CD4-positive, alpha-beta T cell treated with Interleukin-21 for 1 hour (primary cell): ENCODE data around the gene UROS.

Experiments
- DNase-seq: peaks from one replicate; pipeline ENCODE4 v3.0.0-alpha.2; 2020

The UROS gene

DNA sequence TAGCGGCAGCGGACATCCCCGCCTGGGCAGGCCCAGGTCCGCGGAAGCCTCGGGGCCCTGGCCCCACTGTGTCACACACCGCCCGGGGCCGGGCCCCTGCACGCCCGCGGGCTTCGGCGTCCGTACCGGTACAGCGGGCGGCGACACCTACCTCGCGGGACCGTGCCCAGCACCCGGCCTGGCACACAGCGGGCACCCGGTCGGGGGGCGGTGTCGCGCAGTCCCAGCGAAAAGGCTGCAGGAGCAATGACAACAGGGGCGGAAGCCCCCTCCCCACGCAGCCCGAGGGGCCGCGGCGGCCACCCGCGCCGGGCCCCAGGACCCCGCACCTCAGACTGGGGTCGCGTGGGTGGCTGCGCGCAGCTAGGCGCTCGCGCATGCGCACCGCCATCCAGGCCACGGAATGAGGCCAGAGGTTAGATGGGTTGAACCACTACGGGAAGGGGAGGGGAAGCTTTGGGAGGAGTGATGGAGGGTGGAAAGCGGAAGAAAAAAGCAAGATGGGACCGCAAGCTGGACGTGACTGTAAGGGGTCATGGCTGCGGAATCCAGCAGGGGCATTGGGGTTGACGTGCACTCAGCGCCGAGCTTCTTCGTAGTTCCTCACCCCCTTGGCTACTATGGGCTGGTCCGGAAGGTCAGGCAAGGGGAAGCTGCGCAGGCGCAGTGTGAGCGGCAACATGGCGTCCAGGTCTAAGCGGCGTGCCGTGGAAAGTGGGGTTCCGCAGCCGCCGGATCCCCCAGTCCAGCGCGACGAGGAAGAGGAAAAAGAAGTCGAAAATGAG is at the start of gene UROS, which contains the start of gene BCCIP:
TSS of gene UROS (minus strand) at position 381 of the 785 bp plus-strand sequence. CDS start 6,759 bp downstream, outside the sequence.
TSS of gene BCCIP (plus strand) at position 669 of the 785 bp plus-strand sequence. CDS start at position 681, 12 bp downstream.
- peak; percentile 91 for DNase-seq

DNA sequence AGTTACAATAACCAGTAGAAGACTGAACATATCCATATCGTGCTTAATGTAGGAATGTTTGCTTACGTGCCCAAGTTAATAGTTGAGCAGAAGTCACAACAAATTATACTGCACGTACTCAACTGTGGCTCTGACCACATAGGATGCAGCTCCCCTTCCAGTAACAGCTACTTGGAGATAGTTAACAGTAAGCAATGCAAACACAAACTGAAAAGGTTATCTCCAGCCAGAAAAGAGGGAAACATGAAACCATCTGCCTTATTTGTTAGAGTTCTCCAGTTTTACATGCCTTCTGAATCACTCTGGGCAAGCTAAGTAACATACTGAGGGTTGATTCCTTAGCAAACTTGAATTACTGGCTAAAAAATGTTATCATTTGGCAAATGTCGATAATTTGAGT is 48.3 kb upstream of the UROS start:
- DNase-seq: no peak

GRCh38 chr10:125868372-125868975 is 45.4 kb upstream of the UROS start:
- DNase-seq: peak; percentile 25

DNA sequence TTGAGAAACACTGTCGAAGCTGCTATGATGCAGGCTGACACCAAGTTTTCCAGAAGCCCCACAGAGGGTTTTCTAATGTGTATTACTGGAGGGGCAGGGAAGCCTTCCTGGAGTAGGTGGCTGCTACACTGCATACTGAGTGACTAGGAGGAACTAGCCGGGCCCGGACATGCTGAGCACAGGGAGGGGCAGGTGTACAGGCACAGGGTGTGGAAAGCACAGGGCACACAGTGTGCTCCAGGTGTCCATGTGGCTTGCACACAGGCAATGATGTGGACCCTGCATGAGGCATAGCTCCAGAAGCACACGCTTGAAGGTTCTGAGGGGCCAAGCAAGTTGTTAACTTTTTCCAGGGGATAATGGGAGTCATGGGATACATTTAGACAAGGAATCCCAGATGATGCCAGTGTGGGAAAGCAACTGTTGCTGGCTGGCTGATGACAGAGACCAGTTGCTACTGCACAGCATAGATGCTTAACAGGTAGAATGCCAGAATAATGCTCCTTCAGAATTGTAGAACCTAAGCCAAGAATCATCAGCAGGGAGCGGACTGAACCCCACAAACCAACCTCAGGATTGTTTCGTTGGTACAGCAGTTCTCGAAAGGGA is 43.5 kb upstream of the UROS start:
- DNase-seq: no peak

- no peak for DNase-seq
Measured at GRCh38 chr10:125865120-125865519, 42.1 kb upstream of the UROS start.

DNA sequence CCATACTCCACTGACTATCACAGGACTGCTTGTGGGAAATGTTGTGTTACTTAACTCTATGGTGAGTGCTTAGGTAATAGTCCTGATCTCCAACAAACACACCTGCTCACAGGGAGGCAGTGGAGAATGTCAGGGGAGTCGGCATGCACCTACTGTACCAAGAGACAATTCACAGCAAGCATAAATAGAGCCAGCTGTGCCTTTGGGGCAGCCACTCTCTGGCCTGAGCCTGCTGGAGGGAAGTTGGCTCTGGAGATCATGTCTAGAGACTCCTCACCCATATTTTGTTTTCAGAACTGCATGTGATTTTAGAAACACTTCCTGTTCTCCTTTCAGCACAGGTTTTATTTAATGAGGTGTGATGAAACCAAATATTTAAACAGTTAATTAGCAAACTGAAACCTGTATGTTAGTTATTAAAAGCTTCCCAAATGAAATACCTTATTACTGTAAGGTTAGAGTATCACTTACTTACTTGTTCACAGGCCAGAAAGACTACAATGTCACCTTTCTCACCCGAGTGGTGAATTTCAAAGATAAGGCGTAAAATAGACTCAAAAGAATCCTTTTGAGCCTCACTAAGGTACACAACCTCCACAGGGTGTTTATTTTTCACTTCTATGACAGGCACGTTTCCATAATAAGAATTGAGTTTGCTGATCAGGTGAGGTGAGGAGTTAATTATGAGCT is 36.2 kb upstream of the UROS start:
- no peak for DNase-seq

- no peak for DNase-seq
Measured at GRCh38 chr10:125857185-125857760, 34.2 kb upstream of the UROS start.

- no peak for DNase-seq
Measured at GRCh38 chr10:125852487-125852886, 29.4 kb upstream of the UROS start.

GRCh38 chr10:125850766-125851731 is 28.0 kb upstream of the UROS start:
- DNase-seq: no peak

- DNase-seq: no peak
Measured at GRCh38 chr10:125849448-125849847, 26.4 kb upstream of the UROS start.

DNA sequence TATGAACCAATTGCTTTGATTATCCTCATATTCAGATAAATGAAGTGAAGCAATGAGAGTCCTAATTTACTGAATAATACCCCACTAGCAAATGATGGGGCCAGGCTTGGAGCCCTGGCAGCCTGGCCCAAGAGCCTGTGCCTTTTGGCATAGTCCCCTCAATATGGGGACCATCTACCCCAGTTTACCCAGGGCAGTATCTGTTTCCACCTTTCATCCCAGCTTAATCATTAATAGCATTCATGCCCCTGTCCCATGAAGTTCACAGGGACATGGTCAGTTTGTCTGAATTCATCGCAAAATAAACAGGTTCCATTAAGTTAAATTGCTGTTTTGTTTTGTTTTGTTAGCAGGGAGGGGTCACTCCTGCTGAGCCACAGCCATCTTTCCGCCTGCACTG is 25.8 kb upstream of the UROS start:
- DNase-seq: no peak

DNA sequence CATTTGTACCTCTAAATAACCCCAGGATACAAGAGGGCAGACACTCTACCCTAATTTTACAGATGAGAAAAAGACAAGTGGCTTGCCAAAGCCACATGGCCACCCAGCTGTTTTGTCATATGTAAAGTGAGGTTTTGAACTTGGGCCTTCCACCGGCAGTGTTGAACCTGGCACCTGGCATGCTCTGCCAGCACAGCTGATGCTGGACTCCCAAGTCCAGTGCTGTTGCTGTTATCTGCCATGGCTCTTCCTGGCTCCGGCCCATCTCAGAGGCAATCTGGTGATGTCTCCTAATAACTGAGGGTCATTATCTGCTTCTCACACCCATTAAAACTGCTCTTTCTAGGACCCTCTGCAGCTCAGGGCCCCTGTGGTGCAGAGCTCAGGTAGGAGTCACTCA is 25.3 kb upstream of the UROS start:
- DNase-seq: no peak

GRCh38 chr10:125846894-125847293 is 23.8 kb upstream of the UROS start:
- DNase-seq: no peak

DNA sequence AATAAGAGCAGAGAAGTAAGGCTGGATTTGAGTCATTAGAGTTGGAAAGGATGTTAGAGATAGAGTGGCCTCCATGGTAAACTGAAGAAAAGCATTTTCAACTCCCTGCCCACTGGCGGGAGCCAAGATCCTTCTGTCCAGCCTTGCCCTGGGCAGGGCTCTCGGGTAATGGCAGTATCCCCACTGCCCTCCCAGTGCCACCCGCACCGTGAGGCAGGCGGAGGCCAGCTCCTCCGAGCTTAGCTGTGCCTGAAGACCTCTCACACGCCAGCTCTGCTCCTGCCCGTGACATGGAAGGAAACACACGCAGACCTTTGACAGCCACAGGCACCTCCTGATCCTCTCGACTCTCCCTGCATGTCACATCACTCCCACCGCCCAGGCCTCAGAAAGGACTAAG is 22.6 kb upstream of the UROS start:
- no peak for DNase-seq

DNA sequence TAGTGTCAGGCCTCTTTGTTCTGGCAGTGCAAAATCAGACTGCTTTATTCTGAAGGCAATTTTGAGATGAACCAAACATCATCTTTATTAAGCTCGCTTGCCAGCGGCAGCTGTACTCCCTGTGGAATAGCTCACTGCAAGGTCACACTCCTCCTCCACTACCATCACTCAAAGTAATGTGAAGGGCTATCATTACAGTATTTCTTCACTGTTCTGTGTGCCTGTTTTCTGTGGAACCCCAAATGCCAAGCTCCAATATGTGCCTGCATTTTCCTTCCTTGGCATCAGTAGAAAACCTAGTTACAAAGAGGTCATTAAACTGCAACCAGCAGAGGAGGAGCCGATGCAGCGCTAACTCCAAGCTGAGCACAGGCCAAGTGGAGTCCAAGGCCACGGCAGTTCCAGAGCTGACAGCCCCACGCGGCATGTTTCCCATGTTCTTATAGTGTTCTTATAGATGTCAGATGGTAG is 21.7 kb upstream of the UROS start:
- no peak for DNase-seq

DNA sequence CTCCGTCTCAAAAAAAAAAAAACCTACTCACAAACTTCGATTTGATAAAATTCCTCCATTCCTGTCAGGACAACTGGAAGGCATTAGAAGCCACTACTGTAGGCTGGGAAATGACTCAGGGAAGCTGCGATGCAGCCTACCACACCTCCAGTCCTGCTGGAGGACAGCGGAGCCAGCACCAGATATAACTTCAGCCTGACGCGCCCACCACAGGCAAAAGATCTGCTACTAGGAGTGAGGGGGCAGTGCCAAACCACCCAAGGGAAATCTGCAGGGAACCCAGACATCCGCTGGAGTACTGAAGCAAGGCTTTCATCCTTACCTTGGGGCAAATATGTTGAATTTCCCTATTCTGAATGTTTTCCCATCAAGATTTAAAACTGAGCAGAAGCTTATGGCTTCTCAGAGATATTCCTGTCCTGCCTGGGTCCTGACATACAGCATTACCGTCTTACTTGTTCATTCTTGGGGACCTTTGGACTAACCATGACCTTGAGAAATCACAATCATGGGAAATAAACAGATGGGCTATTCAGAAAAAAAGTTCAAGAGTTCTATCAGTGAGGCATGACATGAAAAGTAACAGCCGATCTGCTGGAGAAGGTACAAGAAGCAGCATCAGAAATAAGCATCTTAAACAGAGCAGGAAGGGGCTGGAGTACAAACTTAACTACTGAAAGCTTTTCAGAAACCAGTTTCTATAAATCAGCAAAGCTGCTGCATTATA is 20.7 kb upstream of the UROS start:
- no peak for DNase-seq

- DNase-seq: no peak
Measured at GRCh38 chr10:125840955-125841354, 17.9 kb upstream of the UROS start.

- no peak for DNase-seq
Measured at GRCh38 chr10:125840406-125840805, 17.3 kb upstream of the UROS start.

DNA sequence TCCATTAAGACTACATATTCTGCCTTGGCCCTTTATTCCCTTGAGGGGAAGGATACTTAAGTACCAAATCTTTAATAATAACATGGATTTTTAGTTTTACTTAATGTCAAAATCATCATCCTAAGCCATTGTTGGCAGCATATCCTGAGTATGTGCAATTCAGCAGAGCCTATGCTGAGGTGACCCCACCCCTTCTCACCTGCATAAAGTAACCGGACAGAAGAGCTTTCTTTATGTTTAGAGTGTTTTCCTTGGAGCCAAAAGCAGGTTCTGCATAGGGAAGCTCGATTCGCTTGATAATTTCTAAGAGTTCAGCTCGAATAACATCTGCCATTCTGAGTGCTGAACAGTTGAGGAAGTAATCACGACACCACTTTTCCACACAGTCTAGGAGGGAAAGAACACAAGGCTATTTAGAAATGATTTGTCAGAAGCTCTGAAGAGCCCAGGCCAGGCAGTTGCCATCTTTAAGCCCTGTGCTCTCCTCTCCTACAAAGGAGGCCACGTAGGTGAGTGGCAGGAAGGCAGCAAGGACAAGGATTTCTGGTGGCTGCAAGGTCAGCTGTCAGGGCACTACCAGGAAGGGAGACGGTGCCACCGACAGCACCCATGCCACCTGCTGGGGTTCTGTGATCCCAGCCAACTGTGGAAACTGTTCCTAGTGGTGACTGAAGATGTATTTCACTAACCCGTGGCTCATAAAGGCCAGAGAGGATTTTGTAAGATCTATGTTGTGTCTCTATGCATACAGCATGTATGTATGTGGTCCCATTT is 15.9 kb upstream of the UROS start:
- no peak for DNase-seq

- no peak for DNase-seq
Measured at GRCh38 chr10:125836746-125837145, 13.7 kb upstream of the UROS start.
